K562 (cell line): ENCODE data around the gene GKAP1.
"Not testable (repeated sequence)": the region's sequence is repeated elsewhere in the genome, so short reads cannot be mapped to it uniquely, and the experiment has no call there.

Experiments used
- CTCF ChIP-seq, 3 experiments: IDR thresholded peaks in 2 of 3; conservative IDR thresholded peaks in 1 of 3; 2 replicates each; pipeline ENCODE4 v1.5.1; 2011 to 2012; ENCODE audit warnings: low read length in 3 of 3, mild to moderate bottlenecking in 3 of 3, control low read depth in 2 of 3, improper control_type of control experiment in 1 of 3, inconsistent platforms in 1 of 3, low read depth in 1 of 3, mixed read lengths in 1 of 3, moderate library complexity in 1 of 3; ENCODE audit not compliant: insufficient read depth in 2 of 3
- EZH2 ChIP-seq: IDR thresholded peaks from 2 replicates; pipeline ENCODE4 v1.6.1; 2012; ENCODE audit warnings: low read depth, mild to moderate bottlenecking, inconsistent platforms, low read length, borderline replicate concordance
- FOXA1 ChIP-seq: fragments of 450-650 bp; IDR thresholded peaks from 2 replicates; pipeline ENCODE4 v1.6.1; 2016; ENCODE audit warnings: mild to moderate bottlenecking, borderline replicate concordance
- TEAD4 ChIP-seq, 2 experiments: sonication (generic) in 1 of 2; formaldehyde crosslinking in 1 of 2; IDR thresholded peaks; 2 replicates each; pipeline versions ENCODE4 v1.6.1 to v1.8.0; 2012 to 2022; ENCODE audit warnings: borderline replicate concordance in 1 of 2, inconsistent platforms in 1 of 2, low read length in 1 of 2, mild to moderate bottlenecking in 1 of 2, missing genetic modification reagents in 1 of 2
- TSHZ1 ChIP-seq: fragments of 250-450 bp; sonication (Bioruptor Pico); IDR thresholded peaks from 2 replicates; pipeline ENCODE4 v1.4.0; 2020; ENCODE audit warnings: mild to moderate bottlenecking, moderate library complexity
- YBX1 ChIP-seq: fragments of 450-650 bp; IDR thresholded peaks from 2 replicates; pipeline ENCODE4 v1.7.1; 2016; ENCODE audit warnings: mild to moderate bottlenecking
- TF ChIP-seq, protein P1 (sequence below): sonication (generic); formaldehyde crosslinking; IDR thresholded peaks from 2 replicates; pipeline ENCODE4 v1.8.0; 2022; ENCODE audit warnings: missing genetic modification reagents, mild to moderate bottlenecking, borderline replicate concordance

DNA sequence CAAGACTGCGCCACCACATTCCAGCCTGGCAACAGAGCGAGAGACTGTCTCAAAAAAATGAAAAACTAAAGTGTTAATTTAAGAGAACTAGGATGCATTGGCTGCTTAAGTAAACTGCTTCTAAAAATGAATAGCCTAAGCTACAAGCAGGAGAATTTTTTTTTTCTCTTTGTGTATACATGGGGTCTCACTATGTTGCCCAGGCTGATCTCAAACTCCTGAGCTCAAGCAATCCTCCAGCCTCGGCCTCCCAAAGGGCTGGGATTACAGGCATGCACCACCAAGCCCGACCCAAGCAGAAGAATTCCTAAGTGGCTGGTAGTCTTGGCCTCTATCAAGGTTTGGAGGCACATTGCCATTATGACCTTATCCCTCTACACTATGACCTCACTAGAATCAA lies 2.4 kb downstream of the GKAP1 start:
- not testable (repeated sequence) for TF ChIP-seq YBX1; FOXA1; TSHZ1 (CRISPR knock-in tag); TEAD4 (IDR thresholded peaks at IDR 0.05; ENCODE audit: low read length); TEAD4 (CRISPR knock-in tag; IDR thresholded peaks at IDR 0.05; ENCODE audit: borderline replicate concordance); CTCF (IDR thresholded peaks at IDR 0.05 in 2 of 3, conservative IDR thresholded peaks at IDR 0.05 in 1 of 3; ENCODE audit: insufficient read depth in 2 of 3, low read depth in 1 of 3, low read length in 3 of 3); EZH2
- TF ChIP-seq, protein P1, sequence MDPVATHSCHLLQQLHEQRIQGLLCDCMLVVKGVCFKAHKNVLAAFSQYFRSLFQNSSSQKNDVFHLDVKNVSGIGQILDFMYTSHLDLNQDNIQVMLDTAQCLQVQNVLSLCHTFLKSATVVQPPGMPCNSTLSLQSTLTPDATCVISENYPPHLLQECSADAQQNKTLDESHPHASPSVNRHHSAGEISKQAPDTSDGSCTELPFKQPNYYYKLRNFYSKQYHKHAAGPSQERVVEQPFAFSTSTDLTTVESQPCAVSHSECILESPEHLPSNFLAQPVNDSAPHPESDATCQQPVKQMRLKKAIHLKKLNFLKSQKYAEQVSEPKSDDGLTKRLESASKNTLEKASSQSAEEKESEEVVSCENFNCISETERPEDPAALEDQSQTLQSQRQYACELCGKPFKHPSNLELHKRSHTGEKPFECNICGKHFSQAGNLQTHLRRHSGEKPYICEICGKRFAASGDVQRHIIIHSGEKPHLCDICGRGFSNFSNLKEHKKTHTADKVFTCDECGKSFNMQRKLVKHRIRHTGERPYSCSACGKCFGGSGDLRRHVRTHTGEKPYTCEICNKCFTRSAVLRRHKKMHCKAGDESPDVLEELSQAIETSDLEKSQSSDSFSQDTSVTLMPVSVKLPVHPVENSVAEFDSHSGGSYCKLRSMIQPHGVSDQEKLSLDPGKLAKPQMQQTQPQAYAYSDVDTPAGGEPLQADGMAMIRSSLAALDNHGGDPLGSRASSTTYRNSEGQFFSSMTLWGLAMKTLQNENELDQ (CRISPR knock-in tag): not testable (repeated sequence)
